HCT116 (cell line): ENCODE results near the gene PPRC1. TPM values are rescaled to one million over a fixed set of nuclear protein-coding genes. Genes with fewer than 3 reads are reported as not detected.

ENCODE experiments used
- ATAC-seq: fragments of 200-7000 bp; cut with Tn5 transposase; 2 replicates; pipeline ENCODE4 v1.9.1; 2020; ENCODE audit warnings: mild to moderate bottlenecking, moderate library complexity
- BruUV-seq: library from RNA; stranded (reverse); fragments of 400-500 nt; replicated peaks from 2 replicates; lab custom pipeline; 2021; lab: Mats Ljungman, UMichigan
- CTCF ChIA-PET: fragments of 300-600 bp; sonication (Branson Sonifier 250); formaldehyde crosslinking; loops from one replicate; lab custom pipeline; 2021; ENCODE audit warnings: antibody characterized with exemption; lab: Charles Lee
- POLR2A ChIA-PET: fragments of 300-600, 350-600 bp; sonication (Branson Sonifier 250); formaldehyde crosslinking; loops from one replicate; lab custom pipeline; 2021; ENCODE audit warnings: antibody characterized with exemption; lab: Charles Lee
- RAD21 ChIA-PET, 2 experiments: fragments of 300-600 bp; sonication (Branson Sonifier 250); formaldehyde crosslinking; loops; one replicate each; lab custom pipeline; 2023; ENCODE audit warnings: low total read pairs in 2 of 2; ENCODE audit not compliant: uncharacterized antibody in 2 of 2, unreplicated experiment in 2 of 2, low non-redundant PET in 1 of 2; lab: Charles Lee
- DNase-seq: peaks from one replicate; pipeline ENCODE4 v3.0.0-alpha.2; 2010; ENCODE audit warnings: low read depth, low spot score
- H2AFZ ChIP-seq: fragments of 200-600 bp; shearing (Covaris generic), sonication (generic); 2 replicates; pipeline ENCODE4 v1.6.1; 2017; ENCODE audit warnings: low read depth, mixed run types, mixed read lengths, antibody characterized with exemption, low read length; ENCODE audit not compliant: poor library complexity, severe bottlenecking
- H3K27ac ChIP-seq: 2 replicates; pipeline ENCODE4 v1.5.1; 2012; ENCODE audit warnings: low read depth, low read length
- H3K27me3 ChIP-seq: fragments of 200-600 bp; sonication (generic); 2 replicates; pipeline ENCODE4 v1.6.1; 2016; ENCODE audit warnings: mixed run types, low read length, mixed read lengths; ENCODE audit not compliant: insufficient read depth
- H3K36me3 ChIP-seq, 2 experiments: fragments of 200-500 bp in 1 of 2; fragments of 200-600 bp in 1 of 2; sonication (Bioruptor generic) in 1 of 2; sonication (generic) in 1 of 2; 2 replicates each; pipeline versions ENCODE4 v1.5.1 to v1.6.1; 2014 to 2016; ENCODE audit warnings: low read length in 2 of 2, inconsistent platforms in 1 of 2, mixed read lengths in 1 of 2, mixed run types in 1 of 2; ENCODE audit not compliant: insufficient read depth in 2 of 2, control insufficient read depth in 1 of 2
- H3K4me1 ChIP-seq, 2 experiments: fragments of 200-600 bp in 1 of 2; sonication (generic) in 1 of 2; 2 replicates each; pipeline versions ENCODE4 v1.5.1 to v1.6.1; 2012 to 2017; ENCODE audit warnings: low read length in 2 of 2, inconsistent platforms in 1 of 2, mild to moderate bottlenecking in 1 of 2, mixed read lengths in 1 of 2, mixed run types in 1 of 2, moderate library complexity in 1 of 2; ENCODE audit not compliant: insufficient read depth in 2 of 2, control insufficient read depth in 1 of 2
- H3K4me2 ChIP-seq: fragments of 200-600 bp; sonication (generic); 2 replicates; pipeline ENCODE4 v1.6.1; 2017; ENCODE audit warnings: mixed run types, low read length, mixed read lengths
- H3K4me3 ChIP-seq, 2 experiments: fragments of 200-600 bp in 1 of 2; sonication (generic) in 1 of 2; replicated peaks in 1 of 2; 2 replicates each; pipeline ENCODE4 v1.5.1; 2011 to 2016; ENCODE audit warnings: low read length in 2 of 2, control low read depth in 1 of 2, low read depth in 1 of 2, mild to moderate bottlenecking in 1 of 2, mixed read lengths in 1 of 2, mixed run types in 1 of 2
- H3K79me2 ChIP-seq: fragments of 200-600 bp; sonication (generic); 2 replicates; pipeline ENCODE4 v1.6.1; 2017; ENCODE audit warnings: mild to moderate bottlenecking, mixed run types, low read length, moderate library complexity, mixed read lengths; ENCODE audit not compliant: insufficient read depth
- H3K9ac ChIP-seq: fragments of 200-600 bp; sonication (generic); 2 replicates; pipeline ENCODE4 v1.6.1; 2016; ENCODE audit warnings: low read length, mixed read lengths
- H3K9me2 ChIP-seq: fragments of 200-600 bp; sonication (generic), shearing (Covaris generic); 2 replicates; pipeline ENCODE4 v1.6.1; 2017; ENCODE audit warnings: mixed run types, mild to moderate bottlenecking, moderate library complexity; ENCODE audit not compliant: insufficient read depth
- H3K9me3 ChIP-seq, 2 experiments: fragments of 200-500 bp in 1 of 2; fragments of 200-600 bp in 1 of 2; sonication (Bioruptor generic) in 1 of 2; sonication (generic) in 1 of 2; 2 replicates each; pipeline ENCODE4 v1.6.1; 2014 to 2017; ENCODE audit warnings: low read length in 2 of 2, mixed read lengths in 2 of 2, inconsistent platforms in 1 of 2, low read depth in 1 of 2, mild to moderate bottlenecking in 1 of 2, mixed run types in 1 of 2, moderate library complexity in 1 of 2; ENCODE audit not compliant: control insufficient read depth in 1 of 2, insufficient read depth in 1 of 2
- H4K20me1 ChIP-seq: fragments of 200-600 bp; sonication (generic), shearing (Covaris generic); 2 replicates; pipeline ENCODE4 v1.6.1; 2017; ENCODE audit warnings: mixed run types, mild to moderate bottlenecking, moderate library complexity; ENCODE audit not compliant: insufficient read depth
- CBX3 ChIP-seq: IDR thresholded peaks from 2 replicates; pipeline ENCODE4 v1.6.1; 2012; ENCODE audit warnings: low read depth
- CEBPB ChIP-seq: IDR thresholded peaks from 2 replicates; pipeline ENCODE4 v1.6.1; 2012; ENCODE audit warnings: low read depth
- CTCF ChIP-seq, 3 experiments: fragments of 200-600 bp in 1 of 3; sonication (generic) in 1 of 3; IDR thresholded peaks in 2 of 3; conservative IDR thresholded peaks in 1 of 3; 2 replicates each; pipeline ENCODE4 v1.5.1; 2012 to 2017; ENCODE audit warnings: low read depth in 2 of 3, low read length in 2 of 3, antibody characterized with exemption in 1 of 3, borderline replicate concordance in 1 of 3, control low read depth in 1 of 3, mild to moderate bottlenecking in 1 of 3, mixed read lengths in 1 of 3, mixed run types in 1 of 3, moderate library complexity in 1 of 3; ENCODE audit not compliant: insufficient read depth in 1 of 3
- EGR1 ChIP-seq: IDR thresholded peaks from 2 replicates; pipeline ENCODE4 v1.6.1; 2012; ENCODE audit warnings: low read depth
- EZH2 ChIP-seq: fragments of 200-600 bp; sonication (generic); IDR thresholded peaks from 2 replicates; pipeline ENCODE4 v1.6.1; 2017; ENCODE audit warnings: antibody characterized with exemption, mixed run types
- EZH2phosphoT487 ChIP-seq: fragments of 200-600 bp; IDR thresholded peaks from 2 replicates; pipeline ENCODE4 v1.6.1; 2018; ENCODE audit warnings: antibody characterized with exemption, borderline replicate concordance
- FOSL1 ChIP-seq: IDR thresholded peaks from 2 replicates; pipeline ENCODE4 v1.6.1; 2012; ENCODE audit warnings: low read depth
- MAX ChIP-seq: IDR thresholded peaks from 2 replicates; pipeline ENCODE4 v1.6.1; 2012
- POLR2AphosphoS5 ChIP-seq: IDR thresholded peaks from 2 replicates; pipeline ENCODE4 v1.6.1; 2011; ENCODE audit warnings: mild to moderate bottlenecking, low read depth, low read length, moderate library complexity
- REST ChIP-seq: IDR thresholded peaks from 2 replicates; pipeline ENCODE4 v1.6.1; 2012; ENCODE audit warnings: low read depth
- SIN3A ChIP-seq: IDR thresholded peaks from 2 replicates; pipeline ENCODE4 v1.6.1; 2012; ENCODE audit warnings: low read depth
- SRF ChIP-seq: IDR thresholded peaks from 2 replicates; pipeline ENCODE4 v1.6.1; 2012; ENCODE audit warnings: low read depth
- YY1 ChIP-seq: IDR thresholded peaks from 2 replicates; pipeline ENCODE4 v1.6.1; 2011; ENCODE audit warnings: low read length, low read depth, moderate library complexity, mild to moderate bottlenecking; ENCODE audit not compliant: insufficient replicate concordance; ENCODE audit errors: extremely low read depth
- ZFX ChIP-seq: fragments of 450-650 bp; IDR thresholded peaks from 2 replicates; pipeline ENCODE4 v1.6.1; 2017
- ZNF274 ChIP-seq: fragments of 200-500 bp; sonication (Bioruptor generic); IDR thresholded peaks from 2 replicates; pipeline ENCODE4 v1.6.1; 2014; ENCODE audit warnings: mild to moderate bottlenecking, low read depth, low read length, inconsistent platforms
- intact Hi-C: fragments of 100-400 bp; cut with micrococcal nuclease; formaldehyde crosslinking; loops from 2 replicates; pipeline ENCODE4 v1.10.0; 2022
- total RNA-seq: library from RNA; stranded (reverse); gene quantifications from one replicate; pipeline ENCODE4 v1.2.1, GENCODE V29; 2021; ENCODE audit not compliant: unreplicated experiment

Gene PPRC1
- total RNA-seq, 1 experiment from 2014 or later: 93.0 TPM

GRCh38 chr10:102195296-102195870 lies 62.5 kb downstream of the PPRC1 start (continued):
- no peak for TF ChIP-seq REST

- ChIA-PET RAD21 (no interaction called here), CTCF (no interaction called here), POLR2A (no interaction called here)
- H2AFZ ChIP-seq: no peak overlapping the region
- H4K20me1 ChIP-seq: no peaks in the 10 kb centered on the region
- TF ChIP-seq YY1: no peak
- no peak for TF ChIP-seq REST
- TF ChIP-seq MAX: no peak
- TF ChIP-seq SIN3A: no peak
- TF ChIP-seq EZH2: no peak
- TF ChIP-seq ZFX: no peak
- no peak for TF ChIP-seq EZH2phosphoT487
- no peak for TF ChIP-seq CEBPB
- no peak for TF ChIP-seq FOSL1
- TF ChIP-seq EGR1: no peak
- no peak for TF ChIP-seq POLR2AphosphoS5
- TF ChIP-seq CTCF (IDR thresholded peaks at IDR 0.05 in 2 of 3, conservative IDR thresholded peaks at IDR 0.05 in 1 of 3; ENCODE audit: borderline replicate concordance in 1 of 3, insufficient read depth in 1 of 3, low read depth in 2 of 3, low read length in 2 of 3): no peak
- no peak for TF ChIP-seq ZNF274
- TF ChIP-seq CBX3: no peak
- TF ChIP-seq SRF: no peak
- peaks cover 0 to 5% of the 10 kb centered on the region in 2 experiments; a peak in 1 of 4 replicates for H3K36me3 ChIP-seq
- H3K4me3 ChIP-seq: no peak overlapping the region
- no peak overlapping the region for H3K4me2 ChIP-seq
- H3K9me2 ChIP-seq: no peaks in the 10 kb centered on the region
- H3K79me2 ChIP-seq: no peaks in the 10 kb centered on the region
- DNase-seq: no peak
- BruUV-seq: no TSS peak
- H3K4me1 ChIP-seq: peaks cover 10 to 15% of the 10 kb centered on the region in 2 experiments; a peak in 3 of 4 replicates
- peaks cover 4 to 9% of the 10 kb centered on the region in 2 experiments; a peak in 2 of 4 replicates for H3K9me3 ChIP-seq
- H3K27ac ChIP-seq: no peak overlapping the region
- H3K27me3 ChIP-seq: no peaks in the 10 kb centered on the region
- intact Hi-C loops: no loop called here
- H3K9ac ChIP-seq: no peak overlapping the region
- no peak for ATAC-seq
These were observed 64.1 kb downstream of the PPRC1 start for GRCh38 chr10:102196893-102197292.
